Measurements from ENCODE around the gene KRTAP3-1. TPM values are rescaled to one million over a fixed set of nuclear protein-coding genes. Genes with fewer than 3 reads are reported as not detected.

KRTAP3-1 gene
- polyA plus RNA-seq, 1 donor from 2014 or later = not detected

GRCh38 chr17:41024697-41025096, 15.8 kb upstream of the KRTAP3-1 start:
- H2AFZ ChIP-seq (ENCODE audit: low read depth, low read length) = no peak overlapping the region
- no peaks in the 10 kb centered on the region for H3K9me2 ChIP-seq (ENCODE audit: insufficient read depth, low read length)
- TF ChIP-seq POLR2AphosphoS5 (IDR thresholded peaks at IDR 0.05) (no peak), EZH2 (IDR thresholded peaks at IDR 0.05; ENCODE audit: borderline replicate concordance, insufficient read depth, low read length, poor library complexity, severe bottlenecking) (no peak), RAD21 (conservative IDR thresholded peaks at IDR 0.05) (no peak), SMC3 (conservative IDR thresholded peaks at IDR 0.05; ENCODE audit: poor library complexity) (no peak), CTCF (IDR thresholded peaks at IDR 0.05; ENCODE audit: poor library complexity, severe bottlenecking) (no peak), EP300 (conservative IDR thresholded peaks at IDR 0.05; ENCODE audit: poor library complexity, severe bottlenecking) (no peak), REST (IDR thresholded peaks at IDR 0.05; ENCODE audit: borderline replicate concordance) (no peak), MXI1 (conservative IDR thresholded peaks at IDR 0.05; ENCODE audit: poor library complexity, severe bottlenecking) (no peak), TAF1 (IDR thresholded peaks at IDR 0.05; ENCODE audit: low read depth) (no peak)

GRCh38 chr17:41020336-41020735, 11.4 kb upstream of the KRTAP3-1 start:
- Histone ChIP-seq H4K20me1 (ENCODE audit: insufficient read depth) (no peaks in the 10 kb centered on the region), H3K4me2 (ENCODE audit: low read length) (no peak overlapping the region), H3K79me2 (replicated peaks; ENCODE audit: insufficient read depth, low read length) (no peaks in the 10 kb centered on the region), H3K27ac (ENCODE audit: low read length) (no peak overlapping the region), H3F3A (ENCODE audit: insufficient read depth, low read length, poor library complexity, severe bottlenecking) (no peaks in the 10 kb centered on the region), H3K36me3 (ENCODE audit: insufficient read depth, low read length) (no peaks in the 10 kb centered on the region), H3K4me3 (ENCODE audit: low read length) (no peak overlapping the region), H3K9me2 (ENCODE audit: insufficient read depth, low read length) (no peaks in the 10 kb centered on the region), H3K9ac (ENCODE audit: low read length) (no peak overlapping the region), H3K9me3 (ENCODE audit: low read length) (no peaks in the 10 kb centered on the region), H2AFZ (ENCODE audit: low read depth, low read length) (no peak overlapping the region), H3K27me3 (ENCODE audit: insufficient read depth, low read depth, low read length) (no peaks in the 10 kb centered on the region)
- TF ChIP-seq REST (IDR thresholded peaks at IDR 0.05; ENCODE audit: borderline replicate concordance) (no peak), CTCF (IDR thresholded peaks at IDR 0.05; ENCODE audit: poor library complexity, severe bottlenecking) (no peak), SMC3 (conservative IDR thresholded peaks at IDR 0.05; ENCODE audit: poor library complexity) (no peak), TAF1 (IDR thresholded peaks at IDR 0.05; ENCODE audit: low read depth) (no peak), EZH2 (IDR thresholded peaks at IDR 0.05; ENCODE audit: borderline replicate concordance, insufficient read depth, low read length, poor library complexity, severe bottlenecking) (no peak), RAD21 (conservative IDR thresholded peaks at IDR 0.05) (no peak), MXI1 (conservative IDR thresholded peaks at IDR 0.05; ENCODE audit: poor library complexity, severe bottlenecking) (no peak)

More at GRCh38 chr17:41024697-41025096, 15.8 kb upstream of the KRTAP3-1 start:
- Histone ChIP-seq H4K20me1 (ENCODE audit: insufficient read depth) (no peaks in the 10 kb centered on the region), H3K4me2 (ENCODE audit: low read length) (no peak overlapping the region), H3K79me2 (replicated peaks; ENCODE audit: insufficient read depth, low read length) (no peaks in the 10 kb centered on the region), H3K27me3 (ENCODE audit: insufficient read depth, low read depth, low read length) (no peaks in the 10 kb centered on the region), H3K9me3 (ENCODE audit: low read length) (no peaks in the 10 kb centered on the region), H3F3A (ENCODE audit: insufficient read depth, low read length, poor library complexity, severe bottlenecking) (no peaks in the 10 kb centered on the region), H3K4me3 (ENCODE audit: low read length) (no peak overlapping the region), H3K27ac (ENCODE audit: low read length) (no peak overlapping the region), H3K9ac (ENCODE audit: low read length) (no peak overlapping the region), H3K36me3 (ENCODE audit: insufficient read depth, low read length) (no peaks in the 10 kb centered on the region)

Measured in neural cell (in vitro differentiated cells).